ENCODE data around the gene CYP46A1. TPM values are rescaled to one million over a fixed set of nuclear protein-coding genes. Genes with fewer than 3 reads are reported as not detected.

CYP46A1 gene
- total and polyA plus RNA-seq, 2 donors (not counting 1 experiment from before 2014, with no cell fraction given), result 0.11 to 0.33 TPM

DNA sequence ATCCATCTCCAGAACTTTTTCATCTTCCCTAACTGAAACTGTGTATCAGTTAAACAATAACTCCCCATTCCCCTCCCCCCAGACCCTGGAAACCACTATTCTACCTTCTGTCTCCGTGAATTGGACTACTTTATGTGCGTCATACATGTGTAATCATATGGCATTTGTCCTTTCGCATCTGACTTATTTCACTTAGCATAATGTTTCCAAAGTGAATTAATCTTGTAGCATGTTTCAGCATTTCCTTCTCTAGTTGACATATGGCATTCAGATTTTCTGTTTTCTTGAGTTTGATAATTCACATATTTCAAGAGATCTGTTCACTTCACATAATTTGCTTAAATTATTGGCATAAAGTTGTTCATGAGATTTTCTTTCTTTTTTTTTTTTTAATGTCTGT is 9.8 kb downstream of the CYP46A1 start:
- no peak for DNase-seq (ENCODE audit: low read depth in 2 of 2)
- Histone ChIP-seq H3K79me2 (ENCODE audit: control insufficient read depth, insufficient read depth, low read length) (no peaks in the 10 kb centered on the region), H4K20me1 (ENCODE audit: control insufficient read depth, extremely low read depth, insufficient read depth, low read length) (no peaks in the 10 kb centered on the region), H3K36me3 (ENCODE audit: control insufficient read depth, insufficient read depth, low read length) (no peaks in the 10 kb centered on the region), H3K4me1 (ENCODE audit: control insufficient read depth, extremely low read depth, insufficient read depth, low read length) (no peaks in the 10 kb centered on the region), H3K27me3 (ENCODE audit: control insufficient read depth, insufficient read depth, low read length) (peaks cover 28% of the 10 kb centered on the region), H3K4me2 (ENCODE audit: extremely low read depth, insufficient read depth, low read length) (no peak overlapping the region), H3K9me3 (ENCODE audit: control insufficient read depth, insufficient read depth, low read depth, low read length) (no peaks in the 10 kb centered on the region), H3K9ac (ENCODE audit: insufficient read depth, low read length) (no peak overlapping the region), H2AFZ (ENCODE audit: low read length) (no peak overlapping the region), H3K4me3 (replicated peaks in 1 of 4; ENCODE audit: control extremely low read depth in 1 of 4, insufficient read depth in 1 of 4, low read depth in 3 of 4, low read length in 4 of 4) (no peak overlapping the region), H3K27ac (ENCODE audit: insufficient read depth, low read length) (no peak overlapping the region)
- no peak for TF ChIP-seq EZH2 (IDR thresholded peaks at IDR 0.05; ENCODE audit: low read length, missing control alignments)
- TF ChIP-seq, protein P1, sequence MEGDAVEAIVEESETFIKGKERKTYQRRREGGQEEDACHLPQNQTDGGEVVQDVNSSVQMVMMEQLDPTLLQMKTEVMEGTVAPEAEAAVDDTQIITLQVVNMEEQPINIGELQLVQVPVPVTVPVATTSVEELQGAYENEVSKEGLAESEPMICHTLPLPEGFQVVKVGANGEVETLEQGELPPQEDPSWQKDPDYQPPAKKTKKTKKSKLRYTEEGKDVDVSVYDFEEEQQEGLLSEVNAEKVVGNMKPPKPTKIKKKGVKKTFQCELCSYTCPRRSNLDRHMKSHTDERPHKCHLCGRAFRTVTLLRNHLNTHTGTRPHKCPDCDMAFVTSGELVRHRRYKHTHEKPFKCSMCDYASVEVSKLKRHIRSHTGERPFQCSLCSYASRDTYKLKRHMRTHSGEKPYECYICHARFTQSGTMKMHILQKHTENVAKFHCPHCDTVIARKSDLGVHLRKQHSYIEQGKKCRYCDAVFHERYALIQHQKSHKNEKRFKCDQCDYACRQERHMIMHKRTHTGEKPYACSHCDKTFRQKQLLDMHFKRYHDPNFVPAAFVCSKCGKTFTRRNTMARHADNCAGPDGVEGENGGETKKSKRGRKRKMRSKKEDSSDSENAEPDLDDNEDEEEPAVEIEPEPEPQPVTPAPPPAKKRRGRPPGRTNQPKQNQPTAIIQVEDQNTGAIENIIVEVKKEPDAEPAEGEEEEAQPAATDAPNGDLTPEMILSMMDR (conservative IDR thresholded peaks at IDR 0.05 in 1 of 2, IDR thresholded peaks at IDR 0.05 in 1 of 2; ENCODE audit: low read depth in 1 of 2, low read length in 2 of 2), result no peak

DNA sequence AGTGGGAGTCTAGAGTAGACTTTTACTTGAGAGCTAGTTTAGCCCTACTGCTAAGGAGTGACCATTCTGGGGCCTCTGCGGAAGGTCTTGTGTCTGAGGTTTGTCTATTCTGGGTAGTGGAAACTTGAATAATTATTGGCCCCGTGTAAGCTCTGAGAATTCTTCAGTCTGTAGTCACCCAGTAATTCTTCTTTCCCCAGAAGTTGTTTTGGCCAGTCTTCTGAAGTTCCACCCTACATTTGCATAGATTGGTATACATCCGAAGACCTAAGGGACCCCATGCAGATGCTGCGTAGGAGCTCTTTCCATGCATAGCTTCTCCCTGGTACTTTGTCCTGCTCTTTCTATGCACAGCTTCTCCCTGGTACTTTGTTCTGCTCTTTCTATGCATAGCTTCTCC is 12.8 kb downstream of the CYP46A1 start:
- Histone ChIP-seq H3K4me3 (replicated peaks in 1 of 4; ENCODE audit: control extremely low read depth in 1 of 4, insufficient read depth in 1 of 4, low read depth in 3 of 4, low read length in 4 of 4) (no peak overlapping the region), H3K4me2 (ENCODE audit: extremely low read depth, insufficient read depth, low read length) (no peak overlapping the region), H3K4me1 (ENCODE audit: control insufficient read depth, extremely low read depth, insufficient read depth, low read length) (no peaks in the 10 kb centered on the region), H3K79me2 (ENCODE audit: control insufficient read depth, insufficient read depth, low read length) (no peaks in the 10 kb centered on the region), H3K36me3 (ENCODE audit: control insufficient read depth, insufficient read depth, low read length) (no peaks in the 10 kb centered on the region), H4K20me1 (ENCODE audit: control insufficient read depth, extremely low read depth, insufficient read depth, low read length) (no peaks in the 10 kb centered on the region), H2AFZ (ENCODE audit: low read length) (no peak overlapping the region), H3K9ac (ENCODE audit: insufficient read depth, low read length) (no peak overlapping the region), H3K27me3 (ENCODE audit: control insufficient read depth, insufficient read depth, low read length) (peaks cover 13% of the 10 kb centered on the region), H3K27ac (ENCODE audit: insufficient read depth, low read length) (no peak overlapping the region), H3K9me3 (ENCODE audit: control insufficient read depth, insufficient read depth, low read depth, low read length) (no peaks in the 10 kb centered on the region)
- DNase-seq (ENCODE audit: low read depth in 2 of 2), result no peak
- TF ChIP-seq, protein P1 (conservative IDR thresholded peaks at IDR 0.05 in 1 of 2, IDR thresholded peaks at IDR 0.05 in 1 of 2; ENCODE audit: low read depth in 1 of 2, low read length in 2 of 2), result no peak
- TF ChIP-seq EZH2 (IDR thresholded peaks at IDR 0.05; ENCODE audit: low read length, missing control alignments), result no peak

DNA sequence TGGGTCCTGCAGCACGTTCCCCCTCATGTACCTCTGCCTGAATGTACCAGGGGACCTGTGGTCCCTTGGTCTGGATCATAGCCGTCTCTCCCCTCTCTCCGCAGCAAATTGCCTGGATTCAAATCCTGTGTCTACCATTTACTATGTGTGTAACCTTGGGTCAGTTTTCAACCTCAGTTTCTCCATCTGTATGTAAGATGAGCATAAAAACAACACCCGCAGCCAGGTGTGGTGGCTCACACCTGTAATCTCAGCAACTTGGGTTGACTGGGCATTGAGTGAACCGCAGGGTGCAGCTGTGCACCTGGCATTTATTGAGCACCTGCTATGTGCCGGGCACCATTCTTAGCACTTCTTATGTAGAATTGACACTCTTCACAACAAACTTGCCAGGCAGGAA is 14.1 kb downstream of the CYP46A1 start:
- Histone ChIP-seq H3K27me3 (ENCODE audit: control insufficient read depth, insufficient read depth, low read length) (peaks cover 13% of the 10 kb centered on the region), H4K20me1 (ENCODE audit: control insufficient read depth, extremely low read depth, insufficient read depth, low read length) (no peaks in the 10 kb centered on the region), H3K9me3 (ENCODE audit: control insufficient read depth, insufficient read depth, low read depth, low read length) (no peaks in the 10 kb centered on the region), H3K4me3 (replicated peaks in 1 of 4; ENCODE audit: control extremely low read depth in 1 of 4, insufficient read depth in 1 of 4, low read depth in 3 of 4, low read length in 4 of 4) (no peak overlapping the region), H3K36me3 (ENCODE audit: control insufficient read depth, insufficient read depth, low read length) (no peaks in the 10 kb centered on the region), H3K4me2 (ENCODE audit: extremely low read depth, insufficient read depth, low read length) (no peak overlapping the region), H3K4me1 (ENCODE audit: control insufficient read depth, extremely low read depth, insufficient read depth, low read length) (no peaks in the 10 kb centered on the region), H3K27ac (ENCODE audit: insufficient read depth, low read length) (no peak overlapping the region), H3K9ac (ENCODE audit: insufficient read depth, low read length) (no peak overlapping the region), H3K79me2 (ENCODE audit: control insufficient read depth, insufficient read depth, low read length) (no peaks in the 10 kb centered on the region), H2AFZ (ENCODE audit: low read length) (no peak overlapping the region)
- DNase-seq (ENCODE audit: low read depth in 2 of 2), result no peak
- TF ChIP-seq EZH2 (IDR thresholded peaks at IDR 0.05; ENCODE audit: low read length, missing control alignments), result no peak
- TF ChIP-seq, protein P1 (conservative IDR thresholded peaks at IDR 0.05 in 1 of 2, IDR thresholded peaks at IDR 0.05 in 1 of 2; ENCODE audit: low read depth in 1 of 2, low read length in 2 of 2), result no peak
